NCI-H2196 treated with DMSO at 0.1 percent for 48 hours (cell line): ENCODE results near the gene WDR18.

Experiments used
- DNase-seq: peaks from one replicate; lab custom pipeline; 2025; ENCODE audit not compliant: unreplicated experiment; lab: John Stamatoyannopoulos, UW

The WDR18 gene

GRCh38 chr19:964116-964520, 20.0 kb upstream of the WDR18 start:
- no peak for DNase-seq

GRCh38 chr19:964761-965694, 19.1 kb upstream of the WDR18 start:
- no peak for DNase-seq

GRCh38 chr19:966485-967088, 17.6 kb upstream of the WDR18 start:
- no peak for DNase-seq

GRCh38 chr19:970695-971094, 13.4 kb upstream of the WDR18 start:
- DNase-seq: no peak

GRCh38 chr19:971795-972194, 12.3 kb upstream of the WDR18 start:
- DNase-seq: no peak

- no peak for DNase-seq
Measured at GRCh38 chr19:972281-972680, 11.9 kb upstream of the WDR18 start.

GRCh38 chr19:973726-974563, 10.2 kb upstream of the WDR18 start:
- no peak for DNase-seq

- no peak for DNase-seq
Measured at GRCh38 chr19:974564-975257, 9.4 kb upstream of the WDR18 start.

GRCh38 chr19:976476-976875, 7.7 kb upstream of the WDR18 start:
- DNase-seq: no peak

- no peak for DNase-seq
Measured at GRCh38 chr19:977058-977464, 7.1 kb upstream of the WDR18 start.

- DNase-seq: no peak
Measured at GRCh38 chr19:979318-979741, 4.8 kb upstream of the WDR18 start.

- no peak for DNase-seq
Measured at GRCh38 chr19:980133-980998, 3.8 kb upstream of the WDR18 start.

GRCh38 chr19:982567-983170, 1.5 kb upstream of the WDR18 start:
- DNase-seq: no peak

- DNase-seq: no peak
Measured at GRCh38 chr19:986083-986482, 1.9 kb downstream of the WDR18 start.

- no peak for DNase-seq
Measured at GRCh38 chr19:988081-988480, 3.9 kb downstream of the WDR18 start.

- DNase-seq: no peak
Measured at GRCh38 chr19:988510-988909, 4.4 kb downstream of the WDR18 start.

GRCh38 chr19:989381-990081, 5.4 kb downstream of the WDR18 start:
- DNase-seq: no peak

- DNase-seq: no peak
Measured at GRCh38 chr19:990119-990571, 6.0 kb downstream of the WDR18 start.

GRCh38 chr19:990746-991145, 6.6 kb downstream of the WDR18 start:
- DNase-seq: no peak
